H9 (cell line): Measurements from ENCODE around the gene CELF5. TPM values are rescaled to one million over a fixed set of nuclear protein-coding genes. Genes with fewer than 3 reads are reported as not detected.

ENCODE experiments used
- DNase-seq: peaks from one replicate; pipeline ENCODE4 v3.0.0-alpha.2; 2017
- H2AFZ ChIP-seq: one replicate; pipeline ENCODE4 v1.6.1; 2013; ENCODE audit warnings: mild to moderate bottlenecking, low read length, control low read depth, moderate library complexity
- H2AK5ac ChIP-seq: 2 replicates; pipeline ENCODE4 v1.6.1; 2013; ENCODE audit warnings: low read length, control low read depth, mixed read lengths; ENCODE audit not compliant: insufficient read length
- H2BK120ac ChIP-seq: one replicate; pipeline ENCODE4 v1.6.1; 2013; ENCODE audit warnings: low read depth, mild to moderate bottlenecking, low read length, control low read depth, inconsistent platforms; ENCODE audit not compliant: poor library complexity, severe bottlenecking
- H2BK12ac ChIP-seq: 2 replicates; pipeline ENCODE4 v1.6.1; 2013; ENCODE audit warnings: low read length, control low read depth, mixed read lengths, low read depth; ENCODE audit not compliant: insufficient read length
- H2BK15ac ChIP-seq: 2 replicates; pipeline ENCODE4 v1.6.1; 2013; ENCODE audit warnings: low read depth, low read length, control low read depth
- H2BK20ac ChIP-seq: one replicate; pipeline ENCODE4 v1.6.1; 2013; ENCODE audit warnings: low read depth, mild to moderate bottlenecking, low read length, control low read depth, inconsistent platforms; ENCODE audit not compliant: poor library complexity, severe bottlenecking
- H2BK5ac ChIP-seq: 2 replicates; pipeline ENCODE4 v1.6.1; 2013; ENCODE audit warnings: low read length, control low read depth, mixed read lengths; ENCODE audit not compliant: insufficient read length
- H3K14ac ChIP-seq: 2 replicates; pipeline ENCODE4 v1.6.1; 2013; ENCODE audit warnings: low read length, control low read depth; ENCODE audit not compliant: insufficient read depth
- H3K18ac ChIP-seq: 2 replicates; pipeline ENCODE4 v1.6.1; 2013; ENCODE audit warnings: low read depth, mild to moderate bottlenecking, mixed read lengths, low read length, control low read depth; ENCODE audit not compliant: insufficient read length
- H3K23ac ChIP-seq: 2 replicates; pipeline ENCODE4 v1.6.1; 2013; ENCODE audit warnings: low read length, control low read depth, mixed read lengths, low read depth; ENCODE audit not compliant: insufficient read length
- H3K23me2 ChIP-seq: 2 replicates; pipeline ENCODE4 v1.6.1; 2013; ENCODE audit warnings: low read depth, mild to moderate bottlenecking, mixed read lengths, low read length, control low read depth; ENCODE audit not compliant: insufficient read length, poor library complexity, severe bottlenecking
- H3K27ac ChIP-seq: 2 replicates; pipeline ENCODE4 v1.5.1; 2013; ENCODE audit warnings: low read length, control low read depth, mixed read lengths, low read depth; ENCODE audit not compliant: insufficient read length
- H3K27me3 ChIP-seq: 2 replicates; pipeline ENCODE4 v1.6.1; 2013; ENCODE audit warnings: low read length, control low read depth, inconsistent platforms; ENCODE audit not compliant: insufficient read depth
- H3K4ac ChIP-seq: 2 replicates; pipeline ENCODE4 v1.6.1; 2013; ENCODE audit warnings: low read depth, mild to moderate bottlenecking, control low read depth, inconsistent platforms, low read length, moderate library complexity
- H3K4me1 ChIP-seq: 2 replicates; pipeline ENCODE4 v1.6.1; 2013; ENCODE audit warnings: low read length, control low read depth, inconsistent platforms; ENCODE audit not compliant: insufficient read depth
- H3K4me2 ChIP-seq: 2 replicates; pipeline ENCODE4 v1.6.1; 2013; ENCODE audit warnings: low read length, control low read depth, mixed read lengths; ENCODE audit not compliant: insufficient read length, insufficient read depth
- H3K56ac ChIP-seq: 2 replicates; pipeline ENCODE4 v1.6.1; 2013; ENCODE audit warnings: low read depth, mild to moderate bottlenecking, mixed read lengths, low read length, control low read depth; ENCODE audit not compliant: insufficient read length
- H3K79me1 ChIP-seq: 2 replicates; pipeline ENCODE4 v1.6.1; 2013; ENCODE audit warnings: low read depth, mild to moderate bottlenecking, moderate library complexity, low read length, control low read depth, inconsistent platforms; ENCODE audit not compliant: insufficient read depth, poor library complexity, severe bottlenecking
- H3K79me2 ChIP-seq: 2 replicates; pipeline ENCODE4 v1.6.1; 2013; ENCODE audit warnings: low read length, control low read depth, inconsistent platforms; ENCODE audit not compliant: insufficient read depth
- H3K9ac ChIP-seq: 2 replicates; pipeline ENCODE4 v1.6.1; 2013; ENCODE audit warnings: low read length, control low read depth, mixed read lengths; ENCODE audit not compliant: insufficient read length; ENCODE audit errors: extremely low read depth
- H3K9me3 ChIP-seq: one replicate; pipeline ENCODE4 v1.6.1; 2013; ENCODE audit warnings: low read depth, low read length, inconsistent platforms; ENCODE audit not compliant: control insufficient read depth
- H3T11ph ChIP-seq: one replicate; pipeline ENCODE4 v1.6.1; 2013; ENCODE audit warnings: mild to moderate bottlenecking, low read length, control low read depth, inconsistent platforms
- H4K20me1 ChIP-seq: one replicate; pipeline ENCODE4 v1.6.1; 2013; ENCODE audit not compliant: control insufficient read depth, insufficient read length, insufficient read depth
- H4K5ac ChIP-seq: 2 replicates; pipeline ENCODE4 v1.6.1; 2013; ENCODE audit warnings: low read depth, mild to moderate bottlenecking, mixed read lengths, low read length, control low read depth; ENCODE audit not compliant: insufficient read length
- H4K8ac ChIP-seq: replicated peaks from 2 replicates; pipeline ENCODE4 v1.6.1; 2013; ENCODE audit warnings: low read length, control low read depth, mixed read lengths, low read depth; ENCODE audit not compliant: insufficient read length
- H4K91ac ChIP-seq: 2 replicates; pipeline ENCODE4 v1.6.1; 2013; ENCODE audit warnings: low read depth, mild to moderate bottlenecking, moderate library complexity, mixed read lengths, low read length, control low read depth; ENCODE audit not compliant: insufficient read length
- H3K27ac Mint-ChIP-seq, 3 experiments: 2 replicates in 2 of 3; 3 replicates in 1 of 3; pipeline ENCODE4 v1.8.0; 2020 to 2021; ENCODE audit warnings: mixed read lengths in 3 of 3, mild to moderate bottlenecking in 1 of 3, moderate library complexity in 1 of 3
- H3K27me3 Mint-ChIP-seq: 2 replicates; pipeline ENCODE4 v1.8.0; 2021; ENCODE audit warnings: low read depth, mild to moderate bottlenecking, moderate library complexity, mixed read lengths
- H3K36me3 Mint-ChIP-seq, 3 experiments: 2 replicates in 2 of 3; 3 replicates in 1 of 3; pipeline ENCODE4 v1.8.0; 2020 to 2021; ENCODE audit warnings: low read depth in 3 of 3, mixed read lengths in 3 of 3; ENCODE audit not compliant: insufficient read depth in 1 of 3
- H3K4me1 Mint-ChIP-seq, 2 experiments: 2 replicates each; pipeline ENCODE4 v1.8.0; 2020; ENCODE audit warnings: mixed read lengths in 2 of 2
- H3K4me3 Mint-ChIP-seq, 2 experiments: 2 replicates in 1 of 2; 3 replicates in 1 of 2; pipeline ENCODE4 v1.8.0; 2020 to 2021; ENCODE audit warnings: mild to moderate bottlenecking in 2 of 2, mixed read lengths in 2 of 2, moderate library complexity in 1 of 2
- H3K9me3 Mint-ChIP-seq, 2 experiments: 2 replicates in 1 of 2; 3 replicates in 1 of 2; pipeline ENCODE4 v1.8.0; 2020; ENCODE audit warnings: mild to moderate bottlenecking in 2 of 2, mixed read lengths in 2 of 2, moderate library complexity in 1 of 2
- CTCF ChIP-seq: fragments of 200-600 bp; sonication (generic); conservative IDR thresholded peaks from 3 replicates; pipeline ENCODE4 v1.8.0; 2021; ENCODE audit warnings: antibody characterized with exemption, mild to moderate bottlenecking
- WGBS: extraction: QIAGEN DNeasy Blood & Tissue Kit; methylation state at CpG from one replicate; pipeline ENCODE4 v1.1.7; 2013; ENCODE audit warnings: missing lambda C conversion rate, low lambda C conversion rate, mixed read lengths; ENCODE audit not compliant: insufficient read length; ENCODE audit errors: extremely low coverage; 5-methylcytosine and 5-hydroxymethylcytosine counted together
- total RNA-seq: library from RNA; stranded (reverse); gene quantifications from 2 replicates; pipeline ENCODE4 v1.2.1, GENCODE V29; 2021

The CELF5 gene
- total RNA-seq, 1 experiment from 2014 or later, result 4.8 TPM

- H4K91ac ChIP-seq, result no peak overlapping the region
- no peak overlapping the region for H3K4me2 ChIP-seq
- WGBS, result no CpG with 5 or more reads among the region's 11 CpGs
- H4K5ac ChIP-seq, result no peak overlapping the region
- H3K23ac ChIP-seq, result no peak overlapping the region
- no peaks in the 10 kb centered on the region for H3K27me3 ChIP-seq
- H3K56ac ChIP-seq, result no peak overlapping the region
- H2BK20ac ChIP-seq, result no peak overlapping the region
- peak; percentile 29 for DNase-seq
- no peak overlapping the region for H3K14ac ChIP-seq
- Mint-ChIP-seq H3K27ac (no peak overlapping the region), H3K4me1 (no peaks in the 10 kb centered on the region), H3K36me3 (no peaks in the 10 kb centered on the region), H3K9me3 (no peaks in the 10 kb centered on the region), H3K4me3 (no peak overlapping the region), H3K27me3 (peaks cover 11% of the 10 kb centered on the region)
- H3K79me2 ChIP-seq, result no peaks in the 10 kb centered on the region
- no peak overlapping the region for H2AFZ ChIP-seq
- H4K20me1 ChIP-seq, result no peaks in the 10 kb centered on the region
- no peak overlapping the region for H3K27ac ChIP-seq
- H2BK12ac ChIP-seq, result no peak overlapping the region
- no peaks in the 10 kb centered on the region for H3K9me3 ChIP-seq
- no peak overlapping the region for H2BK120ac ChIP-seq
- no peak overlapping the region for H3K18ac ChIP-seq
- no peaks in the 10 kb centered on the region for H3K23me2 ChIP-seq
- no peak for TF ChIP-seq CTCF
- H3K9ac ChIP-seq, result no peak overlapping the region
- no peak overlapping the region for H3T11ph ChIP-seq
- H3K4ac ChIP-seq, result no peak overlapping the region
- no peaks in the 10 kb centered on the region for H3K79me1 ChIP-seq
- H2BK5ac ChIP-seq, result no peak overlapping the region
- H3K4me1 ChIP-seq, result no peaks in the 10 kb centered on the region
- no peak overlapping the region for H4K8ac ChIP-seq
- H2BK15ac ChIP-seq, result 0 out of 2 replicates have a peak overlapping the region, but pooled peaks have one; percentile 13
- no peak overlapping the region for H2AK5ac ChIP-seq
Observed at GRCh38 chr19:3176715-3177501, 47.6 kb upstream of the CELF5 start.
